IPS DF 4.7 (cell line): ENCODE results near the gene AOPEP.

Experiments used
- DNase-seq: peaks from one replicate; pipeline ENCODE4 v3.0.0-alpha.2; 2013; ENCODE audit warnings: low spot score; ENCODE audit errors: extremely low read depth

Gene AOPEP

GRCh38 chr9:94894094-94894699, 167.7 kb downstream of the AOPEP start:
- DNase-seq: no peak

GRCh38 chr9:94895668-94896067, 169.2 kb downstream of the AOPEP start:
- no peak for DNase-seq

GRCh38 chr9:94896512-94896911, 170.0 kb downstream of the AOPEP start:
- DNase-seq: no peak

- DNase-seq: no peak
These were observed 173.1 kb downstream of the AOPEP start for GRCh38 chr9:94899464-94900221.

GRCh38 chr9:94900222-94901018, 173.9 kb downstream of the AOPEP start:
- DNase-seq: no peak

GRCh38 chr9:94901019-94901363, 174.5 kb downstream of the AOPEP start:
- no peak for DNase-seq

GRCh38 chr9:94903961-94904421, 177.5 kb downstream of the AOPEP start:
- DNase-seq: no peak

GRCh38 chr9:94904806-94905205, 178.3 kb downstream of the AOPEP start:
- no peak for DNase-seq

- no peak for DNase-seq
These were observed 179.1 kb downstream of the AOPEP start for GRCh38 chr9:94905606-94906005.

GRCh38 chr9:94906181-94906580, 179.7 kb downstream of the AOPEP start:
- DNase-seq: no peak

GRCh38 chr9:94906713-94907112, 180.2 kb downstream of the AOPEP start:
- DNase-seq: no peak

GRCh38 chr9:94907264-94907936, 180.9 kb downstream of the AOPEP start:
- no peak for DNase-seq

GRCh38 chr9:94908011-94908563, 181.6 kb downstream of the AOPEP start:
- no peak for DNase-seq

GRCh38 chr9:94908583-94909249, 182.2 kb downstream of the AOPEP start:
- DNase-seq: no peak

- DNase-seq: no peak
These were observed 182.9 kb downstream of the AOPEP start for GRCh38 chr9:94909250-94909894.

GRCh38 chr9:94909965-94910730, 183.6 kb downstream of the AOPEP start:
- DNase-seq: no peak

- no peak for DNase-seq
These were observed 184.7 kb downstream of the AOPEP start for GRCh38 chr9:94911211-94911610.

GRCh38 chr9:94911986-94912635, 185.6 kb downstream of the AOPEP start:
- DNase-seq: no peak

GRCh38 chr9:94912700-94913249, 186.3 kb downstream of the AOPEP start:
- DNase-seq: no peak
